Measurements from ENCODE around the gene SIRPA. TPM values are rescaled to one million over a fixed set of nuclear protein-coding genes. Genes with fewer than 3 reads are reported as not detected.

The SIRPA gene
- total and polyA plus RNA-seq, 2 of the 4 experiments (the other 2 are of a cell fraction) = 9.9 to 40.2 TPM

GRCh38 chr20:1891263-1892118 lies 3.7 kb upstream of the SIRPA start:
- Histone ChIP-seq H2BK20ac (ENCODE audit: low read depth, low read length) (no peak overlapping the region), H3K4me2 (ENCODE audit: low read depth, low read length) (no peak overlapping the region), H3K9ac (ENCODE audit: low read depth, low read length) (no peak overlapping the region), H3K9me3 (ENCODE audit: control insufficient read depth, insufficient read depth, low read length) (no peaks in the 10 kb centered on the region), H4K5ac (ENCODE audit: low read depth, low read length) (no peak overlapping the region), H3K4ac (ENCODE audit: low read depth, low read length) (no peak overlapping the region), H3K27me3 (ENCODE audit: control insufficient read depth, insufficient read depth, low read length) (no peaks in the 10 kb centered on the region), H3K9me1 (ENCODE audit: insufficient read depth, low read length) (no peaks in the 10 kb centered on the region; the same call in 1 of the 2 replicates), H3K56ac (ENCODE audit: extremely low read depth, insufficient read depth, low read length) (no peak overlapping the region), H2AK9ac (replicated peaks; ENCODE audit: low read depth, low read length, poor library complexity) (no peak overlapping the region), H4K8ac (ENCODE audit: low read depth in 2 of 2, low read length in 2 of 2) (no peak overlapping the region), H4K91ac (ENCODE audit: insufficient read depth, low read depth, low read length) (no peak overlapping the region), H3K4me3 (ENCODE audit: insufficient read depth, low read depth, low read length) (no peak overlapping the region), H2BK15ac (ENCODE audit: low read depth, low read length) (no peak overlapping the region), H3K27ac (ENCODE audit: insufficient read depth, low read length) (no peak overlapping the region), H2BK5ac (ENCODE audit: low read depth, low read length, poor library complexity, severe bottlenecking) (no peak overlapping the region), H3K36me3 (ENCODE audit: control insufficient read depth, insufficient read depth, low read length) (peaks cover 3% of the 10 kb centered on the region; the same call in 1 of the 2 replicates), H3K14ac (replicated peaks; ENCODE audit: low read depth, low read length) (no peak overlapping the region), H2BK120ac (ENCODE audit: low read depth, low read length) (no peak overlapping the region), H3K4me1 (ENCODE audit: control insufficient read depth, insufficient read depth, low read length) (peaks cover 17% of the 10 kb centered on the region), H2AFZ (replicated peaks; ENCODE audit: low read length, poor library complexity) (no peak overlapping the region), H3K79me1 (ENCODE audit: low read depth in 1 of 2, low read length in 2 of 2) (peaks cover 15 to 29% of the 10 kb centered on the region in 2 experiments; a peak in 3 of 4 replicates), H4K20me1 (ENCODE audit: insufficient read depth, low read length) (no peaks in the 10 kb centered on the region; the same call in 1 of the 2 replicates), H3K18ac (ENCODE audit: low read depth, low read length) (no peak overlapping the region), H2AK5ac (ENCODE audit: low read depth, low read length) (no peak overlapping the region), H3K23ac (ENCODE audit: low read depth, low read length) (no peak overlapping the region)
- DNase-seq (no peak), ATAC-seq (ENCODE audit: low read depth) (no peak)
- POLR2A ChIA-PET (ENCODE audit: unreplicated experiment) = no interaction called here
- in situ Hi-C loops (cut with MboI; ENCODE audit: low sequenced_read_pairs) (no loop called here), dilution Hi-C loops (cut with HindIII; ENCODE audit: low sequenced_read_pairs, unreplicated experiment) (no loop called here), intact Hi-C loops (cut with micrococcal nuclease) (no loop called here)
- TF ChIP-seq MXI1 (IDR thresholded peaks at IDR 0.05; ENCODE audit: borderline replicate concordance, low read depth, low read length) (no peak), RFX5 (IDR thresholded peaks at IDR 0.05; ENCODE audit: low read depth, low read length) (no peak), MAFK (IDR thresholded peaks at IDR 0.05; ENCODE audit: low read depth, low read length) (no peak), ELK1 (IDR thresholded peaks at IDR 0.05; ENCODE audit: borderline replicate concordance, low read depth, low read length) (no peak), BHLHE40 (IDR thresholded peaks at IDR 0.05; ENCODE audit: low read depth, low read length) (no peak), CEBPB (IDR thresholded peaks at IDR 0.05; ENCODE audit: low read depth, low read length) (no peak)
- BruUV-seq (replicated peaks) = no TSS peak
- CTCF ChIA-PET = no interaction called here
- 72% methylated on average over 2 of the region's 17 CpGs; no CpG with 5 or more reads in 1 of the 2 experiments for WGBS, 2 experiments (ENCODE audit: extremely low coverage in 2 of 2, insufficient read length in 1 of 2)
